Measurements from ENCODE around the gene SLC44A3. TPM values are rescaled to one million over a fixed set of nuclear protein-coding genes. Genes with fewer than 3 reads are reported as not detected.

Gene SLC44A3
- total and polyA plus RNA-seq, 9 of the 15 experiments (the other 6 are each of a cell fraction or from before 2014, with no cell fraction given), result not detected

- no peak for TF ChIP-seq ADNP (tag; IDR thresholded peaks at IDR 0.05)
Measured at GRCh38 chr1:94792473-94793295, 27.5 kb upstream of the SLC44A3 start (continued).

- Histone ChIP-seq H3K27ac (ENCODE audit: extremely low read depth, low read depth, low read length) (no peak overlapping the region), H3K4me1 (replicated peaks in 1 of 2; ENCODE audit: control insufficient read depth in 2 of 2, insufficient read depth in 2 of 2, low read length in 2 of 2) (no peaks in the 10 kb centered on the region), H3K27me3 (ENCODE audit: control insufficient read depth in 2 of 2, insufficient read depth in 2 of 2, low read length in 2 of 2) (no peaks in the 10 kb centered on the region; a peak in 1 of 5 replicates), H4K20me1 (replicated peaks; ENCODE audit: control insufficient read depth, insufficient read depth, low read length) (no peaks in the 10 kb centered on the region), H3K79me2 (ENCODE audit: control insufficient read depth, insufficient read depth, low read length) (no peaks in the 10 kb centered on the region), H3K4me3 (no peak overlapping the region), H3K36me3 (ENCODE audit: control insufficient read depth, insufficient read depth, low read length) (no peaks in the 10 kb centered on the region), H3K9ac (ENCODE audit: insufficient read depth in 1 of 2, low read depth in 2 of 2, low read length in 2 of 2) (no peak overlapping the region), H3K4me2 (ENCODE audit: insufficient read depth, low read length) (no peak overlapping the region), H2AFZ (ENCODE audit: low read depth, low read length) (no peak overlapping the region), H3K9me1 (ENCODE audit: control insufficient read depth, insufficient read depth, low read length) (no peaks in the 10 kb centered on the region), H3K9me3 (replicated peaks; ENCODE audit: control insufficient read depth, insufficient read depth, low read depth, low read length) (no peaks in the 10 kb centered on the region)
- FAIRE-seq (no peak), DNase-seq (ENCODE audit: extremely low read depth in 1 of 4, low spot score in 3 of 4) (no peak), ATAC-seq (no peak)
- in situ Hi-C loops (cut with MboI) (no loop called here), intact Hi-C loops (cut with micrococcal nuclease) (no loop called here)
- BruUV-seq (replicated peaks), result no TSS peak
- TF ChIP-seq SFPQ (IDR thresholded peaks at IDR 0.05; ENCODE audit: low read depth, low read length) (no peak), SNAPC5 (CRISPR knock-in tag; IDR thresholded peaks at IDR 0.05) (no peak), ZNF212 (CRISPR knock-in tag; IDR thresholded peaks at IDR 0.05) (no peak), MAFK (IDR thresholded peaks at IDR 0.05; ENCODE audit: low read length) (no peak), ZNF655 (CRISPR knock-in tag; IDR thresholded peaks at IDR 0.05) (no peak), CREM (IDR thresholded peaks at IDR 0.05; ENCODE audit: low read depth) (no peak), ZNF274 (IDR thresholded peaks at IDR 0.05; ENCODE audit: borderline replicate concordance, low read depth, low read length) (no peak)
- WGBS (ENCODE audit: insufficient coverage, low coverage, missing lambda C conversion rate), result 2% methylated on average over 5 of the region's 5 CpGs
- CTCF ChIA-PET (ENCODE audit: low intra/inter-chr PET ratio), result no interaction called here
- POLR2A ChIA-PET, result interaction anchor here (0.6 kb wide), 1 partner anchor 778 kb away, joined by 3 read pairs; no protein-coding TSS in a partner anchor
Measured at GRCh38 chr1:94793296-94793656, 26.9 kb upstream of the SLC44A3 start.

All from K562 (cell line).